Hippocampal formation (tissue), 2 donors: ENCODE data around the gene GLB1L.
"Not testable (repeated sequence)": the region's sequence is repeated elsewhere in the genome, so short reads cannot be mapped to it uniquely, and the experiment has no call there.

ENCODE experiments used
- DNase-seq, 2 donors: peaks; one replicate each; lab custom pipeline; 2025; lab: John Stamatoyannopoulos, UW

Gene GLB1L

DNA sequence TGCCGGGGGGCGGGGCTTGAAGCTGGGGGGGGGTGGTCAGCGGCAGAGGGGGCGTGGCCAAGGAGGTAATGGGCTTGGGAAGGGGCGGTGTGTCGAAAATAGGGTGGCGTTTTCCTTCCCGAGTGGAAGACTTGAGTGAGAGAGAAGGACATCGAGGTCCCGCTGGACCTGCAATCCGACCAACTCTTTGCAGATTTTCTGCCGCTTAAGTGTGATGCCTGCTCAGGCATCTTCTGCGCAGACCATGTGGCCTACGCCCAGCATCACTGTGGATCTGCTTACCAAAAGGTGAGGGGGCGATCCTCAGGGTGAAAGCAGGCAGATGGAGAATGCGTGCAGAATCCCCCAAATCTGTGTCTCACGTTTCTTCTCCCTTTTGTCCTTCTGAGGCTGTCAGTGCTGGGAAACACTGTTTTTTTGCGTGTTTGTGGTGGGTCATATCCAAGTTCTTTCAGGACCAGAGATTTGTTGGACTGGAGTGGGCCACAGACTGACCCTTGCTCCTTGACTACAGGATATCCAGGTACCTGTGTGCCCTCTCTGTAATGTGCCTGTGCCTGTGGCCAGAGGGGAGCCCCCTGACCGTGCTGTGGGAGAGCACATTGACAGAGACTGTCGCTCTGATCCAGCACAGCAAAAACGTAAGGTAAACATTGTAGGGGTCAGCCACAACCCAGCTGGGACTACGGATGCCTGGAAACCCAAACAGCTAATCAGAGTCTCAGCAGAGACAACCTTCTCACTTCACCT lies 37.9 kb downstream of the GLB1L start:
- DNase-seq: no peak

DNA sequence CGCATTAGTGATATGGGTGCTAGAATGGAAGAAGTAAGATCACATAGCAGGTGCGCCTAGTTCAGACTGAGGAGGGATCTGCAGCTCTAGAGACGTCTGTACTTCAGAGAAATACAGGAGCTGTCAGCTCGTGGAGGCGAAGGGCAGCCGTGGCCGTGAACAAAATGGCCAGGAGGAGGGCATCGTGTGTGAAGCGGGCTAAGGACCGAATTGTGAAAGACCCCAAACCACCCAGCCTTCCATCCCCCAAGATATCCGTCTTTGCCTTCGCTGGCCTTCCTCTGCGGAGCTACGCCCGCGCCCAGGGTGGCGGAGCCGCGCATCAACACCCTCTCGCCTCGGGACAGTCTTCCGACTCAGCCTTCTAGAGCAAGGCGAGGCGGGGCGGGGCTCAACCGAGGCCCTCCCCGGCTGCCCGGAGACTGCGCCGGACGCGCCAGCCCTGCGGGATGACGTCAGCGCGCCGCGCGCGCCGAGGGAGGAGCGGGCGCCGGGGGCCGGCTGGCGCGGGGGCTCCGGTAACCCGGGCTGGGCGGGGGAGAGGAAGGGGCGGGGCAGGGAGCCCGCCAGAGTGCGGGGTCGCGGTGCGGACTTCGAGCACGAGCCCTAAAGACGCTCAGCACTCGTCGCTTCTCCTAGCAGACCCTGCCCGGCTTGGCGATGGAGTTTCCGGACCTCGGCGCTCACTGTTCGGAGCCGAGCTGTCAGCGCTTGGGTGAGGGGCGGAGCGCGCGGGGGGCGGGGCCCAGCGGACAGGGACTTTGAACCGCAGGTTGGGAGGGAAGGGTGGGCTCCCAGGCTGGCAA lies 38.7 kb downstream of the GLB1L start, which contains the start of gene ZFAND2B:
ZFAND2B (plus strand) TSS at position 455 of the 806 bp plus-strand sequence; CDS start at position 661, 206 bp downstream.
- peak; percentile 91 to 93 for DNase-seq

DNA sequence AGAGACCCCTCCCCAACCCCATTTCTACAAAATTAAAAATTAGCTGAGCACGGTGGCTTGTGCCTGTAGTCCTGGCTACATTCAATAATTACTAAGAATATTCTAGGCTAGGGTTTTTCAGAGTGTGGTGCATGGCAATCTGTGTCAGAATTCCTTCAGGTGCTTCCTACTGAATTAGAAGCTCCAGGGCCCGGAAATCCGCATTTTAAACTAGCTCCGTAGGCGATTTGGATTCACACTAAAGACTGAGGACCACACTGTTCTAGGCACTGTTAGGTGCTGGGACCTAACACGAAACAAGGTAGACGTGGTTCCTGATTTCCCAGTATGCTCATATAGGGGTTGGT lies 39.3 kb downstream of the GLB1L start:
- DNase-seq: no peak

GRCh38 chr2:219205165-219205538 lies 40.1 kb downstream of the GLB1L start:
- no peak for DNase-seq

DNA sequence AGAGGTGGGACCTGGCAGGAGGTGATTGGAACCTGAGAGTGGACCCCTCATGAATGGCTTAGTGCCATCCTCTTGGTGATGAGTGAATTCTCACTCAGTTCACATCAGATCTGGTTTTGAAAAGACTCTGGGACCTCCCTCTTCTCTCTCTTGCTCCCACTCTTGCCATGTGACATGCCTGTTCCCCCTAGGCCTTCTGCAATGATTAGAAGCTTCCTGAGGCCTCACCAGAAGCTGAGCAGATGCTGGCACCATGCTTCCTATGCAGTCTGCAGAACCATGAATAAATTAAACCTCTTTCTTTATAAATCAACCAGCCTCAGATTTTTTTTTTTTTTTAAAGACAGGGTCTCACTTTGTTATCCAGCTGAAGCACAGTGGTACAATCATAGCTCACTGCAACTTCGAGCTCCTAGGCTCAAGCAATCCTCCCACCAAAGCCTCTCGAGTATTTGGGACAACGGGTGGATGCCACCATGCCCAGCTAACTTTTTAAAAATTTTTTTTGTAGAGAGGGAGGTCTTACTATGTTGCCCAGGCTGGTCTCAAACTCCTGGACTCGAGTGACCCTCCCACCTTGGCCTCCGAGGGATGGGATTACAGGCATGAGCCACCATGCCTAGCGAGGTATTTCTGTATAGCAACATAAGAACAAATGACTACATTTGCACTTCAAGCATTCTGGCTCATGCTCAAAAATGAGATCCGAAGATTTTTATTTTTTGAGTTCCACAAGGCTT lies 40.6 kb downstream of the GLB1L start:
- DNase-seq: no peak

DNA sequence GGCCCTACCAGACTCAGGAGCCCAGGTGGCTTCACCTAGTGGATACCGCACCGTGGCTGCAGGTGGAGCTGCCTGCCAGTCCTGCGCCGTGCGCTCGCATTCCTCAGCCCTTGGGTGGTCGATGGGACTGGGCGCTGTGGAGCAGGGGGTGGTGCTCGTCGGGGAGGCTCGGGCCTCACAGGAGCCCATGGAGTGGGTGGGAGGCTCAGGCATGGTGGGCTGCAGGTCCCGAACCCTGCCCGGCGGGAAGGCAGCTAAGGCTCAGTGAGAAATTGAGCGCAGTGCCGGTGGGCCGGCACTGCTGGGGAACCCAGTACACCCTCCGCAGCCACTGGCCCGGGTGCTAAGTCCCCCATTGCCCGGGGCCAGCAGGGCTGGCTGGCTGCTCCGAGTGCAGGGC lies 43.9 kb downstream of the GLB1L start:
- DNase-seq: not testable (repeated sequence)

DNA sequence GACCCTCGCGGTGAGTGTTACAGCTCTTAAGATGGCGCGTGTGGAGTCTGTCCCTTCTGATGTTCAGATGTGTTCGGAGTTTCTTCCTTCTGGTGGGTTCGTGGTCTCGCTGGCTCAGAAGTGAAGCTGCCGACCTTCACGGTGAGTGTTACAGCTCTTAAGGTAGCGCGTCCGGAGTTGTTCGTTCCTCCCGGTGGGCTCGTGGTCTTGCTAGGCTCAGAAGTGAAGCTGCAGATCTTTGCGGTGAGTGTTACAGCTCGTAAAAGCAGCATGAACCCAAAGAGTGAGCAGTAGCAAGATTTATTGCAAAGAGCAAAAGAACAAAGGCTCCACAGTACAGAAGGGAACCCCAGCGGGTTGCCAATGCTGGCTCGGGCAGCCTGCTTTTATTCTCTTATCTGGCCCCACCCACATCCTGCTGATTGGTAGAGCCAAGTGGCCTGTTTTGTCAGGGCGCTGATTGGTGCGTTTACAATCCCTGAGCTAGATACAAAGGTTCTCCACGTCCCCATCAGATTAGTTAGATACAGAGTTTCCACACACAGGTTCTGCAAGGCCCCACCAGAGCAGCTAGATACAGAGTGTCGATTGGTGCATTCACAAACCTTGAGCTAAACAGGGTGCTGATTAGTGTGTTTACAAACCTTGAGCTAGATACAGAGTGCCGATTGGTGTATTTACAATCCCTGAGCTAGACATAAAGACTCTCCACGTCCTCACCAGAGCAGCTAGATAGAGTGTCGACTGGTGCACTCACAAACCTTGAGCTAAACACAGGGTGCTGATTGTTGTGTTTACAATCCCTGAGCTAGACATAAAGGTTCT lies 44.5 kb downstream of the GLB1L start:
- not testable (repeated sequence) for DNase-seq

DNA sequence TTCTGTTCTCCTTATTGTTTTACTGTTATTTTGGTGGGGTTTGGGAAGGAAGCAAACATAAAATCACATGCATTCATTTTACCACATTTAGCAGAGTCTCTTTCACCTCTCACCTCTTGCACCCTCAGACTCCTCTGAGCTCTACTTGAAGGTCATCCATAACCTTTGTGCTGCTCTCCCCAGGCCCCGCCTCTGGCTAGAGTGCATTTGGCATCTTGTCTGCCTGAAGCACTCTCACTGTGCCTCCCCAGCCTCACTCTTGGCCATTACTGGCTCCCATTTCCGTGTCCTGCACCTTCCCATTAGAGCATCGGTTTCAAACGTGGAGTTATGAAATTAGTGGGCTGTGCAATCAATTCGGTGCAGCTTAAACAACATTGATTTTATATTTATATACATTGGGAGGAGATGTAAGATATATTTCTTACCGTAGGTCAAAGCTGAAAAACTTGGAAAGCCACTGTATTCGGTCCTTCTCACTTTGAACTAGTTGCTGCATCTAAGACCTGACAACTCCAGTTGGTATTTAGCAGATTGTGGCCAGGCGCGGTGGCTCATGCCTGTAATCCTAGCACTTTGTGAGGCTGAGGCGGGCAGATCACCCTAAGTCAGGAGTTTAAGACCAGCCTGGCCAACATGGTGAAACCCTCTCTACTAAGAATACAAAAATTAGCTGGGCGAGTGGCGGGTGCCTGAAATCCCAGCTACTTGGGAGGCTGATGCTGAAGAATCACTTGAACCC lies 45.6 kb downstream of the GLB1L start:
- DNase-seq: no peak

DNA sequence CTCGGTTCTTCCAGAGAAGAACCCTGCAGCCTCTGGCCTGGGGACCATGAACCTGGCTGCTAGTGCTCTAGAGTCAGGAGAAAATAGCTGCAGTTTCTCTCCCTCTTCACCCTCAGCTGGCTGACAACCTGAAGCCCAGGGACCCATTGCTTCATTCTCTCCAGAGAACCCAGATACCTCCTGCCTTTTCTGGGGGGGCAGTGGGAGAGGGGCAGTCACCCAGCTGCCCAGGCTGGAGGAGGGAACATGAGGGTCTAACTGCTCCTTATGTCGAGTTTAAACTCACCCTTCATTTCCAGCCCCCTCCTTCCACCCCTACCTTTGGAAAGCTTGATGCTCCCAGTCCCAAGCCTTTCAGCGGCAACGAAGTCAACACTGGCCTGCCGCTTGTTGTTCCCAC lies 46.3 kb downstream of the GLB1L start:
- no peak for DNase-seq

DNA sequence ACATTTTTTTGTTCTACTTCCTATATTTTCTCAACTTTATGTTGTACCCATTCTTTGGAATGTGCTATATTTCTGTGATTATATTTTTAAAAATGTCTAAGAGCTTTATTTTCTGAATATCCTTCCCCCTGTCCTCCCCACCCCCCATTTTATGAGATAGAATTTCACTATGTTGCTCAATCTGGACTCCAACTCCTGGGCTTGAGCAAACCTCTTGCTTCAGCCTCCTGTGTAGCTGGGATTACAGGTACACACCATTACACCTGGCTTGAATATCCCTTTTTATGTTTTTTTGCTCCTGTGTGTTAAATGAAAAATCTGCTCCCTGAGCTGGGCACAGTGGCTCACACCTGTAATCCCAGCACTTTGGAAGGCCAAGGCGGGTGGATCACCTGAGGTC lies 47.9 kb downstream of the GLB1L start:
- no peak for DNase-seq

- DNase-seq: no peak
Observed at GRCh38 chr2:219186754-219187456, 58.3 kb downstream of the GLB1L start.
